A673 (cell line): ENCODE data around the gene S100A10. TPM values are rescaled to one million over a fixed set of nuclear protein-coding genes. Genes with fewer than 3 reads are reported as not detected.

ENCODE experiments used
- BruUV-seq: library from RNA; stranded (reverse); fragments of 400-500 nt; replicated peaks from 2 replicates; lab custom pipeline; 2021; lab: Mats Ljungman, UMichigan
- CTCF ChIA-PET: fragments of 300-600 bp; sonication (Branson Sonifier 250); formaldehyde crosslinking; loops from one replicate; lab custom pipeline; 2022; ENCODE audit warnings: antibody characterized with exemption; lab: Charles Lee
- POLR2A ChIA-PET: fragments of 300-600 bp; sonication (Branson Sonifier 250); formaldehyde crosslinking; loops from one replicate; lab custom pipeline; 2022; ENCODE audit warnings: antibody characterized with exemption; ENCODE audit not compliant: low non-redundant PET; lab: Charles Lee
- DNase-seq: peaks from one replicate; pipeline ENCODE4 v3.0.0-alpha.2; 2015; ENCODE audit warnings: low spot score
- H3K27ac ChIP-seq: fragments of 200-600 bp; sonication (generic); 2 replicates; pipeline ENCODE4 v1.5.1; 2016; ENCODE audit warnings: mixed run types, low read depth, mild to moderate bottlenecking, mixed read lengths, antibody characterized with exemption, low read length; ENCODE audit not compliant: poor library complexity, severe bottlenecking
- H3K27me3 ChIP-seq: fragments of 200-600 bp; sonication (generic); replicated peaks from 2 replicates; pipeline ENCODE4 v1.6.1; 2017; ENCODE audit warnings: mixed run types, low read depth, mild to moderate bottlenecking, mixed read lengths, antibody characterized with exemption, low read length; ENCODE audit not compliant: insufficient read depth, poor library complexity
- H3K36me3 ChIP-seq: fragments of 200-600 bp; sonication (generic); 2 replicates; pipeline ENCODE4 v1.6.1; 2016; ENCODE audit warnings: mixed run types, mild to moderate bottlenecking, mixed read lengths, antibody characterized with exemption, low read length; ENCODE audit not compliant: insufficient read depth, poor library complexity, severe bottlenecking
- H3K4me1 ChIP-seq: fragments of 200-600 bp; sonication (generic); 2 replicates; pipeline ENCODE4 v1.6.1; 2017; ENCODE audit warnings: mixed run types, mild to moderate bottlenecking, mixed read lengths, antibody characterized with exemption, low read length; ENCODE audit not compliant: insufficient read depth, poor library complexity, severe bottlenecking
- H3K4me3 ChIP-seq: fragments of 200-600 bp; sonication (generic); 2 replicates; pipeline ENCODE4 v1.5.1; 2016; ENCODE audit warnings: low read depth, mixed run types, mild to moderate bottlenecking, mixed read lengths, low read length; ENCODE audit not compliant: poor library complexity, severe bottlenecking
- H3K9me3 ChIP-seq: fragments of 200-600 bp; sonication (generic); 2 replicates; pipeline ENCODE4 v1.6.1; 2016; ENCODE audit warnings: mixed run types, low read depth, mild to moderate bottlenecking, mixed read lengths, antibody characterized with exemption, low read length; ENCODE audit not compliant: poor library complexity, severe bottlenecking
- EZH2 ChIP-seq: fragments of 200-600 bp; sonication (generic); IDR thresholded peaks from 2 replicates; pipeline ENCODE4 v1.6.1; 2017; ENCODE audit warnings: borderline replicate concordance, low read depth, mild to moderate bottlenecking, mixed read lengths, antibody characterized with exemption, low read length; ENCODE audit not compliant: poor library complexity, severe bottlenecking
- intact Hi-C: fragments of 100-400 bp; cut with micrococcal nuclease; formaldehyde crosslinking; loops from one replicate; pipeline ENCODE4 v1.10.0; 2022; ENCODE audit not compliant: unreplicated experiment
- total RNA-seq: library from RNA; stranded (reverse); gene quantifications from 2 replicates; pipeline ENCODE4 v1.2.3, GENCODE V29; 2021
- TF ChIP-seq, protein P1 (sequence below): fragments of 300-800, 200-600 bp; sonication (generic); conservative IDR thresholded peaks from 2 replicates; pipeline ENCODE4 v1.5.1; 2017; ENCODE audit warnings: low read depth, mild to moderate bottlenecking, antibody characterized with exemption, low read length, moderate library complexity, mixed read lengths

Gene S100A10
- total RNA-seq, 1 experiment from 2014 or later: 42.4 TPM

DNA sequence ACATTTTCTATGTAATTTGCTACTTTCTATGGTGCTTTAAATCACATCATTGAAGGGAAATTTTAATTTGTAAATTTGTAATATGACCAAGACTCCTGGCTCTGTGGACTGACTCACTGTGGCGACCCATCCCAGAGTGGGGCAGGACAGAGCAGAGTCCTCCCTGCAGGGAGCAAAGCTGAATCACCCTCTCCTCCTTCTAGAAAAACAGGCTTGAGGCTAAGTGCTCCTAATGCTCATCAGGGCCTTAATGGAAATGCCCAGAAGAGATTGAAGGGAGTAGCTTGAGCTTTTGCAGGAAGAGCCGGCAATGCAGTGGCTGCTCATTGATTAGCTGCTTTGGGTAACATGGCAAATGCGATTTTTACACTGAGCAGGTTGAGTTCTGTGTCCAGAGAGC, 16.8 kb downstream of the S100A10 start:
- DNase-seq: no peak
- CTCF ChIA-PET: interaction anchor here (1.4 kb wide), 1 partner anchor 25 kb away, joined by 6 read pairs; no protein-coding TSS in a partner anchor
- no TSS peak for BruUV-seq
- H3K27me3 ChIP-seq: peaks cover 29% of the 10 kb centered on the region
- no peak overlapping the region for H3K27ac ChIP-seq
- peaks cover 24% of the 10 kb centered on the region for H3K4me1 ChIP-seq
- no peaks in the 10 kb centered on the region for H3K36me3 ChIP-seq
- POLR2A ChIA-PET: no interaction called here
- H3K4me3 ChIP-seq: no peak overlapping the region
- intact Hi-C loops: no loop called here
- TF ChIP-seq, protein P1, sequence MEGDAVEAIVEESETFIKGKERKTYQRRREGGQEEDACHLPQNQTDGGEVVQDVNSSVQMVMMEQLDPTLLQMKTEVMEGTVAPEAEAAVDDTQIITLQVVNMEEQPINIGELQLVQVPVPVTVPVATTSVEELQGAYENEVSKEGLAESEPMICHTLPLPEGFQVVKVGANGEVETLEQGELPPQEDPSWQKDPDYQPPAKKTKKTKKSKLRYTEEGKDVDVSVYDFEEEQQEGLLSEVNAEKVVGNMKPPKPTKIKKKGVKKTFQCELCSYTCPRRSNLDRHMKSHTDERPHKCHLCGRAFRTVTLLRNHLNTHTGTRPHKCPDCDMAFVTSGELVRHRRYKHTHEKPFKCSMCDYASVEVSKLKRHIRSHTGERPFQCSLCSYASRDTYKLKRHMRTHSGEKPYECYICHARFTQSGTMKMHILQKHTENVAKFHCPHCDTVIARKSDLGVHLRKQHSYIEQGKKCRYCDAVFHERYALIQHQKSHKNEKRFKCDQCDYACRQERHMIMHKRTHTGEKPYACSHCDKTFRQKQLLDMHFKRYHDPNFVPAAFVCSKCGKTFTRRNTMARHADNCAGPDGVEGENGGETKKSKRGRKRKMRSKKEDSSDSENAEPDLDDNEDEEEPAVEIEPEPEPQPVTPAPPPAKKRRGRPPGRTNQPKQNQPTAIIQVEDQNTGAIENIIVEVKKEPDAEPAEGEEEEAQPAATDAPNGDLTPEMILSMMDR: no peak
- no peak for TF ChIP-seq EZH2
- H3K9me3 ChIP-seq: no peaks in the 10 kb centered on the region

DNA sequence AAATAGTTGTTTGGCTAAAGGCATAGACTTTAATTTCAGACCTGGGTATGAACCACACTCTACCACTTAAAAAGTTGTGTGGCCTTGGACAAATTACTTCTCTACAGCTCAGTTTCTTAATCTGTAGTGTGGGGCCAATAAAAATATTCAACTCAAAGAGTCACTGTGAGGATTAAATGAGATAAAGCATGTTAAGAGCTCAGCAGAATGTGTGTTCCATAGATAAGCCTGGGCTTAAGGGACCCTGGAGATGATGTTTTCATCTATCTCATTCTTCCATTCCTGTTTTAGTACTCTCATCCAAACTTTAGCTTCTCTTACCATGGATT, 17.7 kb downstream of the S100A10 start:
- no peak for DNase-seq
- intact Hi-C loops: no loop called here
- CTCF ChIA-PET: interaction anchor here (1.4 kb wide), 1 partner anchor 26 kb away, joined by 6 read pairs; no protein-coding TSS in a partner anchor
- Histone ChIP-seq H3K9me3 (no peaks in the 10 kb centered on the region), H3K4me1 (peaks cover 21% of the 10 kb centered on the region), H3K4me3 (no peak overlapping the region), H3K27ac (no peak overlapping the region), H3K27me3 (peaks cover 29% of the 10 kb centered on the region), H3K36me3 (no peaks in the 10 kb centered on the region)
- BruUV-seq: no TSS peak
- POLR2A ChIA-PET: no interaction called here
- no peak for TF ChIP-seq EZH2
- TF ChIP-seq, protein P1: no peak

DNA sequence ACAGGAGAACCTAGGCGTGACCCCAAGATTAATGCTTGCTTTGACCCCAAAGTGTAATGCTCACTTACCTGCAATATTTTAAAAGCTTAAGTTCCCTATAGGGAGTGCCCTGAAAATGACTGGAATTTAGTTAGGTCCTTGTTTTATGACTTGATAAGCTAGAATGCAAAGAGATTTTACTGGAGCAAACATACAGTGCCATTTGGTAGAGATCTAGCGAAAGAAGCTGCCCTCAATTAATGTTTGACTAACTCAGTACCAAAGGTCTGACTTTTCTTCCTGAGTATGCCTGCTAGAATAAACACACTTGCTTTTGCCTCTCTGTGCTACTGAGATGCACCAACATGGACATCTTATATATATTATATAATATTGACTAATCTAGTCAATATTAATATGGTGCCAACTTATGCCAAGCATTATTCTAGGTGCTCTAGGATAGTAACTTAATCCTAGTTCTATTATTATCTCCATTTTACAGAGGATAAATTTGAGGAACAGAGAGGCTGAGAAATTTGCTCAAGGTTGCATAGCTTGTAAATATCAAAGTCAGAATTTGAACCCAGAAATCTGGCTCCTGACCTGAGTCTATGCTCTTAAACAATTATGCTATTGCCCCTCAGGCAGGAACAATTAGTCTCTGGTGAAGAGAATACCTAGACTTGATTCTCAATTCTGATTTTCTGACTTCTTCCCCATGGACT, 18.2 kb downstream of the S100A10 start:
- ChIA-PET CTCF (no interaction called here), POLR2A (interaction anchor here (0.6 kb wide), 1 partner anchor 382 kb away, joined by 6 read pairs; no protein-coding TSS in a partner anchor)
- Histone ChIP-seq H3K27ac (no peak overlapping the region), H3K36me3 (no peaks in the 10 kb centered on the region), H3K4me1 (peaks cover 20% of the 10 kb centered on the region), H3K27me3 (peaks cover 29% of the 10 kb centered on the region), H3K9me3 (no peaks in the 10 kb centered on the region), H3K4me3 (no peak overlapping the region)
- TF ChIP-seq EZH2: no peak
- TF ChIP-seq, protein P1: no peak
- no TSS peak for BruUV-seq
- DNase-seq: no peak
- intact Hi-C loops: no loop called here
